SU-DHL-6 (cell line): ENCODE measurements around the gene PF4V1.

ENCODE experiments used
- H2AFZ ChIP-seq: fragments of 200-600 bp; sonication (generic); 2 replicates; pipeline ENCODE4 v1.6.1; 2014; ENCODE audit warnings: low read depth, mild to moderate bottlenecking, moderate library complexity, mixed read lengths, antibody characterized with exemption, low read length; ENCODE audit not compliant: severe bottlenecking
- H3F3A ChIP-seq: fragments of 200-600 bp; shearing (Covaris generic); 2 replicates; pipeline ENCODE4 v1.6.0; 2016; ENCODE audit warnings: antibody characterized with exemption, mild to moderate bottlenecking; ENCODE audit not compliant: insufficient read depth
- H3K27ac ChIP-seq: fragments of 200-600 bp; sonication (generic); 2 replicates; pipeline ENCODE4 v1.5.1; 2016; ENCODE audit warnings: low read depth, mild to moderate bottlenecking, low read length, moderate library complexity, mixed read lengths
- H3K27me3 ChIP-seq: fragments of 200-600 bp; sonication (generic), shearing (Covaris generic); 2 replicates; pipeline ENCODE4 v1.6.0; 2014; ENCODE audit warnings: mild to moderate bottlenecking, low read length
- H3K36me3 ChIP-seq: fragments of 200-600 bp; sonication (generic); 2 replicates; pipeline ENCODE4 v1.6.1; 2014; ENCODE audit warnings: mild to moderate bottlenecking, low read length, mixed read lengths
- H3K4me2 ChIP-seq: fragments of 300-600, 200-600 bp; shearing (Covaris generic), sonication (generic); 2 replicates; pipeline ENCODE4 v1.6.0; 2014; ENCODE audit warnings: low read length, low read depth, mild to moderate bottlenecking; ENCODE audit not compliant: poor library complexity, severe bottlenecking
- H3K4me3 ChIP-seq: fragments of 200-600 bp; sonication (generic); 2 replicates; pipeline ENCODE4 v1.5.1; 2014; ENCODE audit warnings: antibody characterized with exemption, low read length, mild to moderate bottlenecking, mixed read lengths; ENCODE audit not compliant: insufficient read depth, poor library complexity, severe bottlenecking
- H3K79me2 ChIP-seq: fragments of 200-600 bp; sonication (generic); 2 replicates; pipeline ENCODE4 v1.6.1; 2014; ENCODE audit warnings: mild to moderate bottlenecking, low read length, moderate library complexity; ENCODE audit not compliant: insufficient read depth
- H3K9ac ChIP-seq: fragments of 200-600 bp; sonication (generic); 2 replicates; pipeline ENCODE4 v1.7.0; 2014; ENCODE audit warnings: mild to moderate bottlenecking, low read length
- H3K9me2 ChIP-seq: fragments of 200-600 bp; sonication (generic); replicated peaks from 2 replicates; pipeline ENCODE4 v1.6.1; 2014; ENCODE audit warnings: low read length; ENCODE audit not compliant: insufficient read depth
- H3K9me3 ChIP-seq: fragments of 200-600 bp; sonication (generic); 2 replicates; pipeline ENCODE4 v1.6.1; 2014; ENCODE audit warnings: low read length, mixed read lengths; ENCODE audit not compliant: insufficient read depth
- H4K20me1 ChIP-seq: fragments of 200-600 bp; sonication (generic); 2 replicates; pipeline ENCODE4 v1.6.1; 2014; ENCODE audit warnings: low read depth, mild to moderate bottlenecking, antibody characterized with exemption, low read length, moderate library complexity, mixed read lengths
- EZH2phosphoT487 ChIP-seq: fragments of 200-600 bp; sonication (generic), shearing (Covaris generic); conservative IDR thresholded peaks from 2 replicates; pipeline ENCODE4 v1.6.1; 2018; ENCODE audit warnings: mild to moderate bottlenecking, antibody characterized with exemption, low read length, moderate library complexity, mixed read lengths
- TF ChIP-seq, protein P1 (sequence below): fragments of 200-600 bp; sonication (generic); IDR thresholded peaks from one replicate; pipeline ENCODE4 v1.5.1; 2017; ENCODE audit warnings: antibody characterized with exemption, mild to moderate bottlenecking, low read length, moderate library complexity; ENCODE audit not compliant: insufficient read depth, poor library complexity, severe bottlenecking

Gene PF4V1, protein sequence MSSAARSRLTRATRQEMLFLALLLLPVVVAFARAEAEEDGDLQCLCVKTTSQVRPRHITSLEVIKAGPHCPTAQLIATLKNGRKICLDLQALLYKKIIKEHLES

GRCh38 chr4:73853246-73853704, at the start of gene PF4V1:
TSS of gene PF4V1 (plus strand) at chr4:73853296. CDS start at chr4:73853363, 67 bp downstream.
- Histone ChIP-seq H3K4me3 (no peak within 1 kb of the TSS), H3K27me3 (no peaks in the 10 kb centered on the region), H3K27ac (no peak within 1 kb of the TSS), H3K9me3 (no peaks in the 10 kb centered on the region), H4K20me1 (no peaks in the 10 kb centered on the region), H3K9me2 (no peaks in the 10 kb centered on the region), H3K4me2 (no peak within 1 kb of the TSS), H3K79me2 (no peaks in the 10 kb centered on the region), H3K9ac (no peak within 1 kb of the TSS), H3K36me3 (no peaks in the 10 kb centered on the region), H3F3A (no peaks in the 10 kb centered on the region), H2AFZ (no peak within 1 kb of the TSS)
- TF ChIP-seq EZH2phosphoT487 = no peak
- TF ChIP-seq, protein P1, sequence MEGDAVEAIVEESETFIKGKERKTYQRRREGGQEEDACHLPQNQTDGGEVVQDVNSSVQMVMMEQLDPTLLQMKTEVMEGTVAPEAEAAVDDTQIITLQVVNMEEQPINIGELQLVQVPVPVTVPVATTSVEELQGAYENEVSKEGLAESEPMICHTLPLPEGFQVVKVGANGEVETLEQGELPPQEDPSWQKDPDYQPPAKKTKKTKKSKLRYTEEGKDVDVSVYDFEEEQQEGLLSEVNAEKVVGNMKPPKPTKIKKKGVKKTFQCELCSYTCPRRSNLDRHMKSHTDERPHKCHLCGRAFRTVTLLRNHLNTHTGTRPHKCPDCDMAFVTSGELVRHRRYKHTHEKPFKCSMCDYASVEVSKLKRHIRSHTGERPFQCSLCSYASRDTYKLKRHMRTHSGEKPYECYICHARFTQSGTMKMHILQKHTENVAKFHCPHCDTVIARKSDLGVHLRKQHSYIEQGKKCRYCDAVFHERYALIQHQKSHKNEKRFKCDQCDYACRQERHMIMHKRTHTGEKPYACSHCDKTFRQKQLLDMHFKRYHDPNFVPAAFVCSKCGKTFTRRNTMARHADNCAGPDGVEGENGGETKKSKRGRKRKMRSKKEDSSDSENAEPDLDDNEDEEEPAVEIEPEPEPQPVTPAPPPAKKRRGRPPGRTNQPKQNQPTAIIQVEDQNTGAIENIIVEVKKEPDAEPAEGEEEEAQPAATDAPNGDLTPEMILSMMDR = no peak

DNA sequence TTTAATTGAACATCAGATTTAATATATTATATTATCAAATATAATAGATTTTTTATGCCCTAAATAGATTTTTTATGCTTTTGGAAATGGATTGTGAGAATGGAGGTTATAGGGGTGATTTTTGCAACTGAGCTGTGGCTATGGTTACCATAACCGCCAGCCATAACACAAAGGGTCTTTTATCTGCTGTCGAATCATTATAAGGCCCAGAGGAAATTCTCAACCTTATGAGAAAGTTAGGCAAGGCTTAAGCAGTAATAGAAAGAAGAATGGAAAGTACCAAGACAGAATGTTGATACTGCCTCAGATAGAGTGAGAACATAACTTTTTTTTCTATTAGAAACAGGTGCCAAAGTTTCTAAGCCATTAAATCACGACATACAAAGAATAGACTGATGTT, 42.9 kb upstream of the PF4V1 start:
- H2AFZ ChIP-seq = no peak overlapping the region
- H3F3A ChIP-seq = no peaks in the 10 kb centered on the region
- TF ChIP-seq EZH2phosphoT487 = no peak
- TF ChIP-seq, protein P1 = no peak
- no peaks in the 10 kb centered on the region for H3K79me2 ChIP-seq
- H3K27ac ChIP-seq = no peak overlapping the region
- H3K9me3 ChIP-seq = no peaks in the 10 kb centered on the region
- H4K20me1 ChIP-seq = no peaks in the 10 kb centered on the region
- no peak overlapping the region for H3K4me3 ChIP-seq
- no peaks in the 10 kb centered on the region for H3K27me3 ChIP-seq
- H3K4me2 ChIP-seq = no peak overlapping the region
- H3K9ac ChIP-seq = no peak overlapping the region
- H3K36me3 ChIP-seq = no peaks in the 10 kb centered on the region
- no peaks in the 10 kb centered on the region for H3K9me2 ChIP-seq

GRCh38 chr4:73811841-73812240, 41.3 kb upstream of the PF4V1 start:
- Histone ChIP-seq H3K79me2 (no peaks in the 10 kb centered on the region), H3K9me3 (no peaks in the 10 kb centered on the region), H2AFZ (no peak overlapping the region), H3K27me3 (no peaks in the 10 kb centered on the region), H3F3A (no peaks in the 10 kb centered on the region), H4K20me1 (no peaks in the 10 kb centered on the region), H3K9ac (no peak overlapping the region), H3K27ac (no peak overlapping the region), H3K4me3 (no peak overlapping the region), H3K36me3 (no peaks in the 10 kb centered on the region), H3K9me2 (no peaks in the 10 kb centered on the region), H3K4me2 (no peak overlapping the region)
- TF ChIP-seq, protein P1 = no peak
- no peak for TF ChIP-seq EZH2phosphoT487
